IMR-90 (cell line): ENCODE data around the gene TPM2. TPM values are rescaled to one million over a fixed set of nuclear protein-coding genes. Genes with fewer than 3 reads are reported as not detected.

Experiments
- ATAC-seq: fragments of 200-7000 bp; cut with Tn5 transposase; 2 replicates; pipeline ENCODE4 v1.9.1; 2020; ENCODE audit warnings: low read depth, mild to moderate bottlenecking, moderate library complexity
- BruUV-seq: library from RNA; stranded (reverse); fragments of 400-500 nt; replicated peaks from 2 replicates; lab custom pipeline; 2021; lab: Mats Ljungman, UMichigan
- CTCF ChIA-PET: fragments of 300-600 bp; formaldehyde crosslinking; extraction: SDS; loops from one replicate; lab custom pipeline; 2021; ENCODE audit warnings: antibody characterized with exemption; lab: Yijun Ruan, JAX
- POLR2A ChIA-PET: fragments of 300-600 bp; sonication (Branson Sonifier 250); formaldehyde crosslinking; loops from one replicate; lab custom pipeline; 2022; ENCODE audit warnings: antibody characterized with exemption; ENCODE audit not compliant: unreplicated experiment; lab: Charles Lee
- DNase-seq: peaks from one replicate; pipeline ENCODE4 v3.0.0; 2013
- H2AFZ ChIP-seq: replicated peaks from 2 replicates; pipeline ENCODE3; 2013; ENCODE audit warnings: low read length, mild to moderate bottlenecking; ENCODE audit not compliant: poor library complexity
- H2AK5ac ChIP-seq: 2 replicates; pipeline ENCODE4 v1.6.1; 2013; ENCODE audit warnings: low read depth, low read length, inconsistent platforms
- H2AK9ac ChIP-seq: replicated peaks from 2 replicates; pipeline ENCODE3; 2013; ENCODE audit warnings: mild to moderate bottlenecking, low read depth, low read length, moderate library complexity; ENCODE audit not compliant: poor library complexity
- H2BK120ac ChIP-seq: 2 replicates; pipeline ENCODE4 v1.6.1; 2013; ENCODE audit warnings: low read depth, low read length, inconsistent platforms
- H2BK15ac ChIP-seq: 3 replicates; pipeline ENCODE4 v1.6.1; 2013; ENCODE audit warnings: low read depth, low read length, inconsistent platforms
- H2BK20ac ChIP-seq: 2 replicates; pipeline ENCODE4 v1.6.1; 2013; ENCODE audit warnings: low read depth, mild to moderate bottlenecking, inconsistent platforms, low read length, moderate library complexity
- H2BK5ac ChIP-seq: 2 replicates; pipeline ENCODE4 v1.6.1; 2013; ENCODE audit warnings: mild to moderate bottlenecking, low read depth, low read length, inconsistent platforms; ENCODE audit not compliant: poor library complexity, severe bottlenecking
- H3K14ac ChIP-seq: replicated peaks from 2 replicates; pipeline ENCODE4 v1.6.1; 2013; ENCODE audit warnings: low read depth, low read length, inconsistent platforms
- H3K18ac ChIP-seq: 2 replicates; pipeline ENCODE4 v1.6.1; 2013; ENCODE audit warnings: low read depth, low read length, control low read depth
- H3K23ac ChIP-seq: 2 replicates; pipeline ENCODE4 v1.6.1; 2013; ENCODE audit warnings: low read depth, low read length, inconsistent platforms
- H3K27ac ChIP-seq: 2 replicates; pipeline ENCODE4 v1.5.1; 2013; ENCODE audit warnings: mild to moderate bottlenecking, control low read depth, low read length; ENCODE audit not compliant: insufficient read depth
- H3K27me3 ChIP-seq: 2 replicates; pipeline ENCODE4 v1.6.1; 2013; ENCODE audit warnings: low read length; ENCODE audit not compliant: control insufficient read depth, insufficient read depth
- H3K36me3 ChIP-seq: 2 replicates; pipeline ENCODE4 v1.6.1; 2013; ENCODE audit warnings: low read length, mixed read lengths; ENCODE audit not compliant: control insufficient read depth, insufficient read depth
- H3K4ac ChIP-seq: 2 replicates; pipeline ENCODE4 v1.6.1; 2013; ENCODE audit warnings: low read depth, low read length, inconsistent platforms
- H3K4me1 ChIP-seq: 2 replicates; pipeline ENCODE4 v1.6.1; 2013; ENCODE audit warnings: low read length, mixed read lengths; ENCODE audit not compliant: control insufficient read depth, insufficient read depth
- H3K4me2 ChIP-seq: 2 replicates; pipeline ENCODE4 v1.6.1; 2013; ENCODE audit warnings: low read depth, mild to moderate bottlenecking, control low read depth, low read length, moderate library complexity
- H3K4me3 ChIP-seq: 2 replicates; pipeline ENCODE4 v1.5.1; 2013; ENCODE audit warnings: low read depth, mild to moderate bottlenecking, control low read depth, low read length, moderate library complexity; ENCODE audit not compliant: insufficient read depth
- H3K56ac ChIP-seq: 2 replicates; pipeline ENCODE4 v1.6.1; 2013; ENCODE audit warnings: low read length, inconsistent platforms; ENCODE audit not compliant: insufficient read depth; ENCODE audit errors: extremely low read depth
- H3K79me1 ChIP-seq, 2 experiments: 2 replicates each; pipeline ENCODE4 v1.6.1; 2013; ENCODE audit warnings: low read length in 2 of 2, inconsistent platforms in 1 of 2, low read depth in 1 of 2
- H3K9ac ChIP-seq: 2 replicates; pipeline ENCODE4 v1.6.1; 2013; ENCODE audit warnings: low read depth, low read length, control low read depth
- H3K9me1 ChIP-seq: 2 replicates; pipeline ENCODE4 v1.6.1; 2013; ENCODE audit warnings: low read length, inconsistent platforms; ENCODE audit not compliant: insufficient read depth
- H3K9me3 ChIP-seq: 2 replicates; pipeline ENCODE4 v1.6.1; 2013; ENCODE audit warnings: low read length; ENCODE audit not compliant: control insufficient read depth, insufficient read depth
- H4K20me1 ChIP-seq: 2 replicates; pipeline ENCODE4 v1.6.1; 2013; ENCODE audit warnings: low read length, inconsistent platforms; ENCODE audit not compliant: insufficient read depth
- H4K5ac ChIP-seq: 2 replicates; pipeline ENCODE4 v1.6.1; 2013; ENCODE audit warnings: mild to moderate bottlenecking, low read depth, low read length, control low read depth
- H4K8ac ChIP-seq, 2 experiments: 2 replicates each; pipeline ENCODE4 v1.6.1; 2013; ENCODE audit warnings: low read depth in 2 of 2, low read length in 2 of 2, control low read depth in 1 of 2, inconsistent platforms in 1 of 2
- H4K91ac ChIP-seq: 2 replicates; pipeline ENCODE4 v1.6.1; 2013; ENCODE audit warnings: low read depth, low read length, inconsistent platforms; ENCODE audit not compliant: insufficient read depth
- CTCF ChIP-seq: conservative IDR thresholded peaks from 2 replicates; pipeline ENCODE4 v1.5.1; 2012; ENCODE audit warnings: mild to moderate bottlenecking, low read depth, low read length, improper control_type of control experiment
- FOS ChIP-seq: fragments of 150-350 bp; IDR thresholded peaks from 2 replicates; pipeline ENCODE4 v1.6.1; 2016; ENCODE audit warnings: low read depth, low read length
- NFE2L2 ChIP-seq: fragments of 150-350 bp; IDR thresholded peaks from 2 replicates; pipeline ENCODE4 v1.6.1; 2016; ENCODE audit warnings: low read depth, mild to moderate bottlenecking, low read length
- RAD21 ChIP-seq: IDR thresholded peaks from 2 replicates; pipeline ENCODE4 v1.6.1; 2012; ENCODE audit warnings: low read length, improper control_type of control experiment
- SMC3 ChIP-seq: fragments of 150-350 bp; IDR thresholded peaks from 2 replicates; pipeline ENCODE4 v1.6.1; 2016; ENCODE audit warnings: low read depth, mild to moderate bottlenecking, antibody characterized with exemption, low read length, moderate library complexity
- WGBS, 2 experiments: methylation state at CpG; one replicate each; pipeline versions ENCODE4 v1.1.5 to v1.1.7; 2013; ENCODE audit warnings: missing lambda C conversion rate in 2 of 2; ENCODE audit not compliant: insufficient read length in 1 of 2; ENCODE audit errors: extremely low coverage in 2 of 2; 5-methylcytosine and 5-hydroxymethylcytosine counted together
- dilution Hi-C: fragments of 300-500 bp; cut with HindIII; formaldehyde crosslinking; loops from one replicate; pipeline ENCODE4 v1.14.3; 2018; ENCODE audit warnings: low sequenced_read_pairs; ENCODE audit not compliant: unreplicated experiment
- in situ Hi-C: fragments of 300-500 bp; cut with MboI; formaldehyde crosslinking; loops from 3 replicates; pipeline ENCODE4 v1.14.3; 2019; ENCODE audit warnings: low sequenced_read_pairs, inconsistent platforms, mixed read lengths
- intact Hi-C: fragments of 100-400 bp; cut with micrococcal nuclease; formaldehyde crosslinking; loops from 2 replicates; pipeline ENCODE4 v1.10.0; 2022
- polyA plus RNA-seq, 3 experiments: library from polyadenylated mRNA; depleted of rRNA; stranded (reverse); fragments of >200 nt; gene quantifications; 2 replicates each; pipeline ENCODE4 v1.2.3, GENCODE V29; 2012; ENCODE audit warnings: low replicate concordance in 1 of 3
- total RNA-seq: library from RNA; depleted of rRNA; stranded (reverse); fragments of >200 nt; gene quantifications from 2 replicates; pipeline ENCODE4 v1.2.3, GENCODE V29; 2012

The TPM2 gene
- total and polyA plus RNA-seq, 2 of the 4 experiments (the other 2 are of a cell fraction): 960 to 2,500 TPM

- Histone ChIP-seq H4K8ac (peak overlapping the region; percentile 3 to 88; a peak in 3 of 4 replicates), H3K4ac (peak overlapping the region; percentile 92), H2BK20ac (0 out of 2 replicates have a peak overlapping the region, but pooled peaks have one; percentile 2), H3K14ac (peak overlapping the region; percentile 94), H3K56ac (peak overlapping the region; percentile 80; the same call in 1 of the 2 replicates), H2BK5ac (peak overlapping the region; percentile 87), H3K27me3 (no peaks in the 10 kb centered on the region), H2BK15ac (peak overlapping the region; percentile 31; the same call in 1 of the 3 replicates), H4K91ac (peak overlapping the region; percentile 35), H2AK9ac (peak overlapping the region; percentile 92), H2BK120ac (peak overlapping the region; percentile 28; the same call in 1 of the 2 replicates), H3K4me1 (peaks cover 7% of the 10 kb centered on the region), H3K27ac (peak overlapping the region; percentile 88), H3K36me3 (peaks cover 11% of the 10 kb centered on the region), H4K5ac (no peak overlapping the region), H3K4me3 (peak overlapping the region; percentile 78), H2AFZ (peak overlapping the region; percentile 93), H3K9ac (peak overlapping the region; percentile 85), H3K4me2 (peak overlapping the region; percentile 70), H3K9me1 (peaks cover 2% of the 10 kb centered on the region; the same call in 1 of the 2 replicates), H3K18ac (no peak overlapping the region), H4K20me1 (peaks cover 3% of the 10 kb centered on the region; the same call in 1 of the 2 replicates), H3K79me1 (peaks cover 19 to 49% of the 10 kb centered on the region in 2 experiments; a peak in 3 of 4 replicates), H3K23ac (peak overlapping the region; percentile 78), H3K9me3 (no peaks in the 10 kb centered on the region), H2AK5ac (peak overlapping the region; percentile 29; the same call in 1 of the 2 replicates)
- intact Hi-C loops (loop anchor here (1.0 to 10.0 kb wide), 5 partner anchors 33 to 174 kb away; partner anchors contain the start of genes HINT2 and SPAG8), dilution Hi-C loops (no loop called here), in situ Hi-C loops (loop anchor here (10.0 kb wide), 1 partner anchor 154 kb away; no protein-coding TSS in a partner anchor)
- BruUV-seq: TSS peak; percentile 59
- 0% methylated on average over 1 of the region's 2 CpGs; no CpG with 5 or more reads in 1 of the 2 experiments for WGBS, 2 experiments
- POLR2A ChIA-PET: no interaction called here
- CTCF ChIA-PET: interaction anchor here (0.5 to 3.1 kb wide), 9 partner anchors 11 to 327 kb away, joined by 3 to 19 read pairs (median 3); partner anchors contain the start of genes CA9, CREB3 and TLN1
- ATAC-seq (peak; percentile 13), DNase-seq (peak; percentile 70)
- TF ChIP-seq CTCF (no peak), SMC3 (no peak), RAD21 (no peak), NFE2L2 (no peak), FOS (0 out of 2 replicates have a peak, but pooled peaks have one; percentile 23)
These were observed 30.8 kb downstream of the TPM2 start for GRCh38 chr9:35658968-35659220.
